ENCODE data around the gene PARP11. TPM values are rescaled to one million over a fixed set of nuclear protein-coding genes. Genes with fewer than 3 reads are reported as not detected.

Gene PARP11
- total and polyA plus RNA-seq, 2 donors (not counting 3 experiments of a cell fraction or from before 2014, with no cell fraction given): 3.0 to 4.9 TPM

GRCh38 chr12:3790642-3791041, 82.6 kb downstream of the PARP11 start:
- FAIRE-seq: no peak
- TF ChIP-seq GATA2 (IDR thresholded peaks at IDR 0.05; ENCODE audit: insufficient read depth, insufficient read length, low read depth, low read length): no peak
- TF ChIP-seq POLR2A (IDR thresholded peaks at IDR 0.05; ENCODE audit: low read depth, low read length): no peak
- no peak for TF ChIP-seq MYC (IDR thresholded peaks at IDR 0.05; ENCODE audit: low read depth, low read length)
- no peak for TF ChIP-seq FOS (IDR thresholded peaks at IDR 0.05; ENCODE audit: borderline replicate concordance, insufficient read depth, low read length)
- no peak for TF ChIP-seq CTCF (IDR thresholded peaks at IDR 0.05; ENCODE audit: extremely low read depth in 1 of 2, insufficient read depth in 1 of 2, low read depth in 1 of 2, low read length in 2 of 2)
- TF ChIP-seq JUN (IDR thresholded peaks at IDR 0.05; ENCODE audit: borderline replicate concordance, insufficient read depth, insufficient read length, low read depth): no peak
- TF ChIP-seq EZH2 (IDR thresholded peaks at IDR 0.05; ENCODE audit: borderline replicate concordance, low read depth, low read length, severe bottlenecking): no peak
- no peak for TF ChIP-seq POLR2AphosphoS5 (IDR thresholded peaks at IDR 0.05; ENCODE audit: insufficient read depth, low read depth, low read length)
- TF ChIP-seq MAX (IDR thresholded peaks at IDR 0.05; ENCODE audit: insufficient read depth, insufficient read length): no peak
- Histone ChIP-seq H3K4me2 (ENCODE audit: insufficient read depth, low read length) (no peak overlapping the region), H3K9me3 (replicated peaks; ENCODE audit: control insufficient read depth, insufficient read depth, low read length) (no peaks in the 10 kb centered on the region), H3K27me3 (ENCODE audit: control insufficient read depth in 2 of 2, insufficient read depth in 2 of 2, low read length in 2 of 2) (peaks cover 0 to 4% of the 10 kb centered on the region in 2 experiments), H3K4me3 (replicated peaks in 1 of 3; ENCODE audit: insufficient read depth in 1 of 3, low read depth in 1 of 3, low read length in 3 of 3) (no peak overlapping the region), H3K9me1 (replicated peaks; ENCODE audit: control insufficient read depth, extremely low read depth, insufficient read depth, low read length) (no peaks in the 10 kb centered on the region), H3K79me2 (ENCODE audit: control insufficient read depth, insufficient read depth, low read length) (no peaks in the 10 kb centered on the region), H3K4me1 (ENCODE audit: control insufficient read depth, extremely low read depth, insufficient read depth, low read length) (no peaks in the 10 kb centered on the region), H4K20me1 (replicated peaks; ENCODE audit: control insufficient read depth, extremely low read depth, insufficient read depth, low read length) (no peaks in the 10 kb centered on the region), H3K27ac (ENCODE audit: insufficient read depth, low read depth, low read length) (no peak overlapping the region), H2AFZ (ENCODE audit: low read depth, low read length) (no peak overlapping the region), H3K36me3 (ENCODE audit: control insufficient read depth in 2 of 2, extremely low read depth in 1 of 2, insufficient read depth in 2 of 2, low read length in 2 of 2) (no peaks in the 10 kb centered on the region), H3K9ac (replicated peaks; ENCODE audit: extremely low read depth, insufficient read depth, low read length) (no peak overlapping the region)
- BruUV-seq (replicated peaks): no TSS peak
- DNase-seq (ENCODE audit: low read depth, low spot score): no peak
- ChIA-PET CTCF (no interaction called here), POLR2A (no interaction called here)
- intact Hi-C loops (cut with micrococcal nuclease): no loop called here
- dilution Hi-C loops (cut with MboI; ENCODE audit: extremely low pct_ligation_motif_present, low sequenced_read_pairs): no loop called here

Measured in endothelial cell of umbilical vein (primary cell).